Sigmoid colon (tissue), 7 donors: ENCODE measurements around the gene RNF187. TPM values are rescaled to one million over a fixed set of nuclear protein-coding genes. Genes with fewer than 3 reads are reported as not detected.
A peak's percentile ranks its signal among the peaks of the same experiment; 100 is the strongest.

Source experiments
- DNase-seq: peaks from one replicate; pipeline ENCODE4 v3.0.0-alpha.2; 2019
- H3K27ac ChIP-seq, 4 donors: fragments of 200-600 bp; sonication (generic); one replicate each; pipeline ENCODE4 v1.5.1; 2016 to 2019; ENCODE audit warnings: mild to moderate bottlenecking in 1 of 4
- H3K27me3 ChIP-seq, 3 donors: fragments of 200-600 bp; sonication (generic); one replicate each; pipeline ENCODE4 v1.5.1; 2019; ENCODE audit warnings: mild to moderate bottlenecking in 1 of 3
- H3K36me3 ChIP-seq, 4 donors: fragments of 200-600 bp; sonication (generic); one replicate each; pipeline ENCODE4 v1.5.1; 2016 to 2019
- H3K4me1 ChIP-seq, 4 donors: fragments of 200-600 bp; sonication (generic); one replicate each; pipeline ENCODE4 v1.5.1; 2017 to 2019
- H3K4me3 ChIP-seq, 4 donors: fragments of 200-600 bp; sonication (generic); one replicate each; pipeline ENCODE4 v1.5.1; 2017 to 2019; ENCODE audit warnings: mild to moderate bottlenecking in 2 of 4, moderate library complexity in 1 of 4
- H3K9me3 ChIP-seq, 4 donors: fragments of 200-600 bp in 3 of 4; sonication (generic) in 3 of 4; one replicate each; pipeline versions ENCODE4 v1.5.1 to v1.6.1; 2013 to 2019
- EP300 ChIP-seq, 4 donors: sonication (generic); formaldehyde crosslinking; IDR thresholded peaks; one replicate each; pipeline ENCODE4 v1.6.1; 2017; ENCODE audit warnings: antibody characterized with exemption in 4 of 4
- POLR2A ChIP-seq, 2 donors: fragments of 450-650 bp; IDR thresholded peaks; one replicate each; pipeline ENCODE4 v1.6.1; 2016; ENCODE audit warnings: antibody characterized with exemption in 2 of 2, mild to moderate bottlenecking in 2 of 2, moderate library complexity in 2 of 2
- POLR2AphosphoS5 ChIP-seq, 4 donors: sonication (generic); formaldehyde crosslinking; IDR thresholded peaks; one replicate each; pipeline ENCODE4 v1.6.1; 2017; ENCODE audit warnings: antibody characterized with exemption in 4 of 4
- WGBS, 2 donors: extraction: QIAGEN DNeasy Blood & Tissue Kit; methylation state at CpG; one replicate each; pipeline ENCODE4 v1.1.7; 2013; 5-methylcytosine and 5-hydroxymethylcytosine counted together
- intact Hi-C: fragments of 100-400 bp; cut with DNase I; formaldehyde crosslinking; loops from one replicate; pipeline ENCODE4 v1.15.1; 2023
- polyA plus RNA-seq, 3 donors: library from polyadenylated mRNA; stranded (reverse); fragments of 200-250 nt; gene quantifications; one replicate each; pipeline ENCODE4 v1.2.3, GENCODE V29; 2013
- total RNA-seq, 4 donors: library from RNA; depleted of rRNA; stranded (reverse); fragments of >200 nt; gene quantifications; one replicate each; pipeline ENCODE4 v1.1.0, GENCODE V29; 2016
- TF ChIP-seq, protein P1 (sequence below), 4 experiments: fragments of 450-650 bp in 3 of 4; fragments of 200-600 bp in 1 of 4; IDR thresholded peaks; one replicate each; pipeline ENCODE4 v1.5.1; 2016 to 2019; ENCODE audit warnings: antibody characterized with exemption in 4 of 4, mild to moderate bottlenecking in 3 of 4, moderate library complexity in 2 of 4
- donor health status: healthy with polysubstance abuse.
- donor health status: Bipolar disorder and iron deficiency.
- donor health status: healthy.

The RNF187 gene
- total RNA-seq, result 10 to 100 TPM; 17.3 to 24.4 (median 22.6) TPM
- 10 to 100 TPM; 23.4 to 39.8 (median 28.2) TPM for polyA plus RNA-seq

- DNase-seq, result peak; percentile 93
- intact Hi-C loops, result loop anchor here (1.0 to 10.0 kb wide), 3 partner anchors 81 to 405 kb away; partner anchors contain the start of genes ARF1 and TRIM11
- no peak for TF ChIP-seq EP300 (IDR thresholded peaks at IDR 0.05)
- TF ChIP-seq POLR2A (IDR thresholded peaks at IDR 0.05), result no peak
- peak in 3 of 4 donors; percentile 47 to 75 (median 71) for TF ChIP-seq POLR2AphosphoS5 (IDR thresholded peaks at IDR 0.05)
- TF ChIP-seq, protein P1, sequence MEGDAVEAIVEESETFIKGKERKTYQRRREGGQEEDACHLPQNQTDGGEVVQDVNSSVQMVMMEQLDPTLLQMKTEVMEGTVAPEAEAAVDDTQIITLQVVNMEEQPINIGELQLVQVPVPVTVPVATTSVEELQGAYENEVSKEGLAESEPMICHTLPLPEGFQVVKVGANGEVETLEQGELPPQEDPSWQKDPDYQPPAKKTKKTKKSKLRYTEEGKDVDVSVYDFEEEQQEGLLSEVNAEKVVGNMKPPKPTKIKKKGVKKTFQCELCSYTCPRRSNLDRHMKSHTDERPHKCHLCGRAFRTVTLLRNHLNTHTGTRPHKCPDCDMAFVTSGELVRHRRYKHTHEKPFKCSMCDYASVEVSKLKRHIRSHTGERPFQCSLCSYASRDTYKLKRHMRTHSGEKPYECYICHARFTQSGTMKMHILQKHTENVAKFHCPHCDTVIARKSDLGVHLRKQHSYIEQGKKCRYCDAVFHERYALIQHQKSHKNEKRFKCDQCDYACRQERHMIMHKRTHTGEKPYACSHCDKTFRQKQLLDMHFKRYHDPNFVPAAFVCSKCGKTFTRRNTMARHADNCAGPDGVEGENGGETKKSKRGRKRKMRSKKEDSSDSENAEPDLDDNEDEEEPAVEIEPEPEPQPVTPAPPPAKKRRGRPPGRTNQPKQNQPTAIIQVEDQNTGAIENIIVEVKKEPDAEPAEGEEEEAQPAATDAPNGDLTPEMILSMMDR (IDR thresholded peaks at IDR 0.05), result no peak
- Histone ChIP-seq H3K27ac (peak within 1 kb of the TSS; percentile 96 to 99 (median 96)), H3K4me3 (peak within 1 kb of the TSS; percentile 50 to 86 (median 73)), H3K9me3 (no peaks in the 10 kb centered on the region), H3K27me3 (no peaks in the 10 kb centered on the region), H3K36me3 (peaks cover 0 to 22% (median 5%) of the 10 kb centered on the region in 4 donors), H3K4me1 (peaks cover 4 to 40% (median 29%) of the 10 kb centered on the region in 4 donors)
- WGBS, 2 donors, result 1% methylated on average over 113 of the region's 113 CpGs
Measured at GRCh38 chr1:228487336-228488124, at the start of gene RNF187. Gene RNF187 (plus strand): TSS chr1:228487382.

GRCh38 chr1:228437424-228437962 lies 49.7 kb upstream of the RNF187 start:
- whole genome bisulfite sequencing, 2 donors, result 34 to 78% methylated on average over 7 of the region's 7 CpGs
- TF ChIP-seq, protein P1 (IDR thresholded peaks at IDR 0.05), result no peak
- TF ChIP-seq EP300 (IDR thresholded peaks at IDR 0.05), result no peak
- no peak for TF ChIP-seq POLR2A (IDR thresholded peaks at IDR 0.05)
- TF ChIP-seq POLR2AphosphoS5 (IDR thresholded peaks at IDR 0.05), result no peak
- DNase-seq, result no peak
- Histone ChIP-seq H3K4me1 (no peaks in the 10 kb centered on the region), H3K9me3 (no peaks in the 10 kb centered on the region), H3K36me3 (no peaks in the 10 kb centered on the region), H3K27ac (no peak overlapping the region), H3K4me3 (no peak overlapping the region), H3K27me3 (peaks cover 6 to 96% (median 34%) of the 10 kb centered on the region in 3 donors)
- intact Hi-C loops, result no loop called here

- no peak overlapping the region for H3K27ac ChIP-seq
- no peaks in the 10 kb centered on the region for H3K4me1 ChIP-seq
- H3K36me3 ChIP-seq, result no peaks in the 10 kb centered on the region
- intact Hi-C loops, result no loop called here
- 35 to 49% methylated on average over 1 of the region's 1 CpG for WGBS, 2 donors
- H3K4me3 ChIP-seq, result no peak overlapping the region
- peaks cover 6 to 93% (median 38%) of the 10 kb centered on the region in 3 donors for H3K27me3 ChIP-seq
- DNase-seq, result no peak
- TF ChIP-seq, protein P1 (IDR thresholded peaks at IDR 0.05), result no peak
- TF ChIP-seq POLR2A (IDR thresholded peaks at IDR 0.05) (no peak), POLR2AphosphoS5 (IDR thresholded peaks at IDR 0.05) (no peak), EP300 (IDR thresholded peaks at IDR 0.05) (no peak)
- no peaks in the 10 kb centered on the region for H3K9me3 ChIP-seq
Measured at GRCh38 chr1:228438266-228438665, 48.9 kb upstream of the RNF187 start.

- H3K27me3 ChIP-seq, result peaks cover 19 to 95% (median 47%) of the 10 kb centered on the region in 3 donors
- no peak for DNase-seq
- TF ChIP-seq POLR2AphosphoS5 (IDR thresholded peaks at IDR 0.05), result no peak
- no peak for TF ChIP-seq POLR2A (IDR thresholded peaks at IDR 0.05)
- no peak for TF ChIP-seq EP300 (IDR thresholded peaks at IDR 0.05)
- TF ChIP-seq, protein P1 (IDR thresholded peaks at IDR 0.05), result no peak
- H3K9me3 ChIP-seq, result no peaks in the 10 kb centered on the region
- intact Hi-C loops, result no loop called here
- H3K4me1 ChIP-seq, result peaks cover 0 to 8% (median 6%) of the 10 kb centered on the region in 4 donors
- WGBS, 2 donors, result 88 to 90% methylated on average over 9 of the region's 9 CpGs
- no peak overlapping the region for H3K27ac ChIP-seq
- H3K36me3 ChIP-seq, result no peaks in the 10 kb centered on the region
- no peak overlapping the region for H3K4me3 ChIP-seq
Measured at GRCh38 chr1:228440761-228441500, 46.3 kb upstream of the RNF187 start.
